Ascending aorta (tissue), 2 donors: ENCODE data around the gene SUMO3. TPM values are rescaled to one million over a fixed set of nuclear protein-coding genes. Genes with fewer than 3 reads are reported as not detected.

ENCODE experiments used
- DNase-seq, 2 donors: peaks; one replicate each; pipeline ENCODE4 v3.0.0-alpha.2; 2019; ENCODE audit warnings: low spot score in 2 of 2
- H3K27ac ChIP-seq, 2 donors: fragments of 200-600 bp; sonication (generic); one replicate each; pipeline ENCODE4 v1.5.1; 2016 to 2017; ENCODE audit warnings: mild to moderate bottlenecking in 1 of 2
- H3K27me3 ChIP-seq: fragments of 200-600 bp; sonication (generic); one replicate; pipeline ENCODE4 v1.5.1; 2017
- H3K36me3 ChIP-seq, 2 donors: fragments of 200-600 bp; sonication (generic); one replicate each; pipeline ENCODE4 v1.5.1; 2016
- H3K4me1 ChIP-seq, 2 donors: fragments of 200-600 bp; sonication (generic); one replicate each; pipeline ENCODE4 v1.5.1; 2016 to 2017; ENCODE audit warnings: mild to moderate bottlenecking in 1 of 2
- H3K4me3 ChIP-seq, 2 donors: fragments of 200-600 bp; sonication (generic); one replicate each; pipeline ENCODE4 v1.5.1; 2016 to 2017; ENCODE audit warnings: mild to moderate bottlenecking in 1 of 2
- H3K9me3 ChIP-seq, 2 donors: fragments of 200-600 bp; sonication (generic); one replicate each; pipeline ENCODE4 v1.5.1; 2016
- CTCF ChIP-seq, 3 experiments: fragments of 200-600 bp in 2 of 3; fragments of 450-650 bp in 1 of 3; sonication (generic) in 2 of 3; IDR thresholded peaks; one replicate each; pipeline ENCODE4 v1.5.1; 2016 to 2019; ENCODE audit warnings: antibody characterized with exemption in 3 of 3, mild to moderate bottlenecking in 1 of 3, moderate library complexity in 1 of 3
- intact Hi-C: fragments of 100-400 bp; cut with DNase I; formaldehyde crosslinking; loops from one replicate; pipeline ENCODE4 v1.15.1; 2023
- total RNA-seq: library from RNA; depleted of rRNA; stranded (reverse); fragments of >200 nt; gene quantifications from one replicate; pipeline ENCODE4 v1.1.0, GENCODE V29; 2016

The SUMO3 gene
- total RNA-seq, 1 donor from 2014 or later, result 69.2 TPM

GRCh38 chr21:44762221-44763049 is 55.4 kb downstream of the SUMO3 start:
- intact Hi-C loops, result no loop called here
- H3K4me3 ChIP-seq, result no peak overlapping the region
- TF ChIP-seq CTCF (IDR thresholded peaks at IDR 0.05), result no peak
- H3K27me3 ChIP-seq, result no peaks in the 10 kb centered on the region
- no peaks in the 10 kb centered on the region for H3K9me3 ChIP-seq
- no peak overlapping the region for H3K27ac ChIP-seq
- no peaks in the 10 kb centered on the region for H3K36me3 ChIP-seq
- H3K4me1 ChIP-seq, result no peaks in the 10 kb centered on the region
- peak in 1 of 2 donors; percentile 59 for DNase-seq

GRCh38 chr21:44761747-44762208 is 56.1 kb downstream of the SUMO3 start:
- Histone ChIP-seq H3K27ac (no peak overlapping the region), H3K27me3 (no peaks in the 10 kb centered on the region), H3K36me3 (no peaks in the 10 kb centered on the region), H3K9me3 (no peaks in the 10 kb centered on the region), H3K4me3 (no peak overlapping the region), H3K4me1 (no peaks in the 10 kb centered on the region)
- DNase-seq, result peak in 1 of 2 donors; percentile 45
- no peak for TF ChIP-seq CTCF (IDR thresholded peaks at IDR 0.05)
- intact Hi-C loops, result no loop called here

- DNase-seq, result peak in 1 of 2 donors; percentile 38
- no peak for TF ChIP-seq CTCF (IDR thresholded peaks at IDR 0.05)
- no peaks in the 10 kb centered on the region for H3K27me3 ChIP-seq
- H3K36me3 ChIP-seq, result no peaks in the 10 kb centered on the region
- H3K4me1 ChIP-seq, result no peaks in the 10 kb centered on the region
- H3K27ac ChIP-seq, result no peak overlapping the region
- no peaks in the 10 kb centered on the region for H3K9me3 ChIP-seq
- no peak overlapping the region for H3K4me3 ChIP-seq
- intact Hi-C loops, result no loop called here
These were observed 56.7 kb downstream of the SUMO3 start for GRCh38 chr21:44761011-44761729.

- no peaks in the 10 kb centered on the region for H3K4me1 ChIP-seq
- no peaks in the 10 kb centered on the region for H3K27me3 ChIP-seq
- no peak for TF ChIP-seq CTCF (IDR thresholded peaks at IDR 0.05)
- H3K4me3 ChIP-seq, result no peak overlapping the region
- intact Hi-C loops, result no loop called here
- H3K9me3 ChIP-seq, result no peaks in the 10 kb centered on the region
- H3K36me3 ChIP-seq, result no peaks in the 10 kb centered on the region
- DNase-seq, result peak in 1 of 2 donors; percentile 30
- H3K27ac ChIP-seq, result no peak overlapping the region
These were observed 57.5 kb downstream of the SUMO3 start for GRCh38 chr21:44760376-44760775.

- Histone ChIP-seq H3K27ac (no peak overlapping the region), H3K27me3 (no peaks in the 10 kb centered on the region), H3K4me3 (no peak overlapping the region), H3K4me1 (no peaks in the 10 kb centered on the region), H3K36me3 (no peaks in the 10 kb centered on the region), H3K9me3 (peaks cover 0 to 3% of the 10 kb centered on the region in 2 donors)
- peak in 1 of 2 donors; percentile 33 for DNase-seq
- no peak for TF ChIP-seq CTCF (IDR thresholded peaks at IDR 0.05)
- intact Hi-C loops, result no loop called here
These were observed 58.1 kb downstream of the SUMO3 start for GRCh38 chr21:44759628-44760285.
